Glutamatergic neuron (in vitro differentiated cells): ENCODE results near the gene TBPL1. TPM values are rescaled to one million over a fixed set of nuclear protein-coding genes. Genes with fewer than 3 reads are reported as not detected.

Source experiments
- DNase-seq: peaks from one replicate; pipeline ENCODE4 v3.0.0; 2022
- H3K27ac Mint-ChIP-seq: one replicate; pipeline ENCODE4 v1.8.0; 2020; ENCODE audit warnings: mild to moderate bottlenecking, mixed read lengths, inconsistent platforms; ENCODE audit not compliant: unreplicated experiment
- H3K27me3 Mint-ChIP-seq: one replicate; pipeline ENCODE4 v1.8.0; 2020; ENCODE audit warnings: mild to moderate bottlenecking, moderate library complexity, mixed read lengths, inconsistent platforms; ENCODE audit not compliant: unreplicated experiment
- H3K36me3 Mint-ChIP-seq: one replicate; pipeline ENCODE4 v1.8.0; 2020; ENCODE audit warnings: mild to moderate bottlenecking, mixed read lengths, inconsistent platforms; ENCODE audit not compliant: unreplicated experiment
- H3K4me1 Mint-ChIP-seq: one replicate; pipeline ENCODE4 v1.8.0; 2020; ENCODE audit warnings: mild to moderate bottlenecking, low read depth, mixed read lengths, inconsistent platforms; ENCODE audit not compliant: unreplicated experiment
- H3K4me3 Mint-ChIP-seq: one replicate; pipeline ENCODE4 v1.8.0; 2020; ENCODE audit warnings: mild to moderate bottlenecking, mixed read lengths, inconsistent platforms; ENCODE audit not compliant: unreplicated experiment
- H3K9me3 Mint-ChIP-seq: one replicate; pipeline ENCODE4 v1.8.0; 2020; ENCODE audit warnings: mild to moderate bottlenecking, moderate library complexity, mixed read lengths, inconsistent platforms; ENCODE audit not compliant: unreplicated experiment
- CTCF ChIP-seq: fragments of 200-600 bp; sonication (generic); IDR thresholded peaks from one replicate; pipeline ENCODE4 v1.5.0; 2021; ENCODE audit not compliant: partially characterized antibody, unreplicated experiment
- total RNA-seq: library from RNA; stranded (reverse); fragmentation: NEBNext Ultra II Directional; extraction: Animal tissue kit (Norgen Biotek cat#: 25700); gene quantifications from one replicate; pipeline ENCODE4 v1.2.1, GENCODE V29; 2021; ENCODE audit not compliant: unreplicated experiment

TBPL1 gene
- total RNA-seq, 1 donor from 2014 or later = 156 TPM

GRCh38 chr6:133957780-133958242, 4.8 kb downstream of the TBPL1 start:
- Mint-ChIP-seq H3K27me3 (peaks cover 10% of the 10 kb centered on the region), H3K27ac (peak overlapping the region; percentile 92), H3K4me3 (peak overlapping the region; percentile 99), H3K36me3 (no peaks in the 10 kb centered on the region), H3K4me1 (peaks cover 41% of the 10 kb centered on the region), H3K9me3 (peaks cover 17% of the 10 kb centered on the region)
- no peak for TF ChIP-seq CTCF
- no peak for DNase-seq

- DNase-seq = no peak
- peak overlapping the region; percentile 68 for H3K4me3 Mint-ChIP-seq
- peaks cover 12% of the 10 kb centered on the region for H3K9me3 Mint-ChIP-seq
- H3K27me3 Mint-ChIP-seq = peaks cover 8% of the 10 kb centered on the region
- TF ChIP-seq CTCF = no peak
- H3K4me1 Mint-ChIP-seq = peaks cover 42% of the 10 kb centered on the region
- H3K36me3 Mint-ChIP-seq = no peaks in the 10 kb centered on the region
- peak overlapping the region; percentile 48 for H3K27ac Mint-ChIP-seq
These were observed 5.8 kb downstream of the TBPL1 start for GRCh38 chr6:133958791-133959190.

GRCh38 chr6:133959667-133960368, 6.8 kb downstream of the TBPL1 start:
- Mint-ChIP-seq H3K27me3 (no peaks in the 10 kb centered on the region), H3K36me3 (no peaks in the 10 kb centered on the region), H3K9me3 (peaks cover 2% of the 10 kb centered on the region), H3K4me3 (no peak overlapping the region), H3K4me1 (peaks cover 45% of the 10 kb centered on the region), H3K27ac (peak overlapping the region; percentile 28)
- no peak for TF ChIP-seq CTCF
- DNase-seq = no peak

GRCh38 chr6:133961831-133962230, 8.8 kb downstream of the TBPL1 start:
- DNase-seq = no peak
- no peak for TF ChIP-seq CTCF

GRCh38 chr6:133964052-133964451, 11.0 kb downstream of the TBPL1 start:
- Mint-ChIP-seq H3K27ac (no peak overlapping the region), H3K9me3 (peaks cover 2% of the 10 kb centered on the region), H3K36me3 (no peaks in the 10 kb centered on the region), H3K4me3 (no peak overlapping the region), H3K4me1 (peaks cover 38% of the 10 kb centered on the region), H3K27me3 (no peaks in the 10 kb centered on the region)
- TF ChIP-seq CTCF = no peak
- no peak for DNase-seq

More at GRCh38 chr6:133961831-133962230, 8.8 kb downstream of the TBPL1 start:
- H3K27ac Mint-ChIP-seq = no peak overlapping the region
- H3K4me3 Mint-ChIP-seq = peak overlapping the region; percentile 20
- H3K4me1 Mint-ChIP-seq = peaks cover 42% of the 10 kb centered on the region
- H3K27me3 Mint-ChIP-seq = no peaks in the 10 kb centered on the region
- H3K9me3 Mint-ChIP-seq = peaks cover 2% of the 10 kb centered on the region
- no peaks in the 10 kb centered on the region for H3K36me3 Mint-ChIP-seq
